ENCODE results near the gene TFAP2C.
A peak's percentile ranks its signal among the peaks of the same experiment; 100 is the strongest.

DNA sequence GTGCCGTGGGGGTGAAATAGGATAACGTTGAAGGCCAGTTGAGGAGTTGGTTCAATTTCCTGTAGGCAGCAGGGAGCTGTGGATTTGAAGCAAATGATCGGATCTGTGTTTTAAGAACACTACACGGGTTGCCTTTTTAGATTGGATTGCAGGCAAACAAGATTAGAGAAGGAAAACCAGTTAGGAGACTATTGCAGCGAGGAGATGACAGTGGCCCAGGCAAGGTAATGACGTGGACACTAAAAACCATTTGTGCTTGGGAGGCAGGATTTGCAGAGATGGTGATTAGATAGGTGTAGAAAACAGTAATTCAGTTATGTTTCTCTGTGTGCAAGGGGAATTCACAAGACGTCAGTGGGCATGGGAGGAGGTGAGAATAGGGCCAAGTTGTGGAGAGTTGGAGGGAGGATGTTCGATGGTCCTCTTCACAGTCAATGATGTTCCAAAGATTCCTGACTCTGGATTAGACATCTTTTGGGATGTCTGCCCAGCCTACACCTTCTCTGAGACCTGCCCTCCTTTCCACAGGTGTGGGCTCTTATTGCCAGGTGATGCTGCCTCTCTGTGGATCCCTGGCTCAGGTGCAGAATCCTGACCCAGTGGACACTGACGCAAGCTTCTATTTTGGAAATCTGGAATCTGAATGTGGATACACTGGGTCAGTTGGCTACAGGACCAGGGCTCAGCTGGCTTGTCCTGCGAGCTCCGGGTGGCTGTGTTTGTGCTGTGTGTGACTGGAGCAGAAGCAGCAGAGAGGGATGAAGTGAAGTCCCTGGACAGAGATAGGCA, 54.2 kb downstream of the TFAP2C start:
- TF ChIP-seq CTCF (optimal IDR thresholded peaks at IDR 0.05 in 1 of 3, IDR thresholded peaks at IDR 0.05 in 1 of 3, conservative IDR thresholded peaks at IDR 0.05 in 1 of 3; ENCODE audit: extremely low read depth in 1 of 3, insufficient read depth in 2 of 3, low read length in 3 of 3), result peak in 1 of 3 experiments; percentile 10
- TF ChIP-seq EZH2 (IDR thresholded peaks at IDR 0.05; ENCODE audit: low read length), result no peak

Data from keratinocyte (primary cell).